Stimulated activated effector memory CD8-positive, alpha-beta T cell treated with anti-CD3 and anti-CD28 coated beads, Interleukin-12 subunit alpha, Interleukin-12 subunit beta, amount 100 ng/mL, for 72 hours (primary cell): Measurements from ENCODE around the gene AK9.

Experiments used
- ATAC-seq: fragments of 150-1000 bp; cut with Tn5 transposase; 2 replicates; pipeline ENCODE4 v1.10.0; 2021
- DNase-seq, 2 donors: peaks; one replicate each; pipeline ENCODE4 v3.0.0; 2021 to 2022; ENCODE audit warnings: low spot score in 2 of 2
- H3K27ac Mint-ChIP-seq: one replicate; pipeline ENCODE4 v1.8.0; 2022; ENCODE audit warnings: mild to moderate bottlenecking, mixed read lengths
- H3K36me3 Mint-ChIP-seq: one replicate; pipeline ENCODE4 v1.8.0; 2022; ENCODE audit warnings: mild to moderate bottlenecking, mixed read lengths
- H3K4me1 Mint-ChIP-seq: one replicate; pipeline ENCODE4 v1.8.0; 2022; ENCODE audit warnings: mixed read lengths
- H3K4me3 Mint-ChIP-seq: one replicate; pipeline ENCODE4 v1.8.0; 2022; ENCODE audit warnings: mild to moderate bottlenecking, mixed read lengths
- H3K9me3 Mint-ChIP-seq: one replicate; pipeline ENCODE4 v1.8.0; 2022; ENCODE audit warnings: mixed read lengths

The AK9 gene

GRCh38 chr6:109447878-109448555 lies 243.0 kb downstream of the AK9 start:
- Mint-ChIP-seq H3K9me3 (no peaks in the 10 kb centered on the region), H3K4me3 (no peak overlapping the region), H3K4me1 (peaks cover 46% of the 10 kb centered on the region), H3K36me3 (peaks cover 45% of the 10 kb centered on the region), H3K27ac (peak overlapping the region; percentile 87)
- no peak for ATAC-seq
- peak in 1 of 2 donors; percentile 48 for DNase-seq

DNA sequence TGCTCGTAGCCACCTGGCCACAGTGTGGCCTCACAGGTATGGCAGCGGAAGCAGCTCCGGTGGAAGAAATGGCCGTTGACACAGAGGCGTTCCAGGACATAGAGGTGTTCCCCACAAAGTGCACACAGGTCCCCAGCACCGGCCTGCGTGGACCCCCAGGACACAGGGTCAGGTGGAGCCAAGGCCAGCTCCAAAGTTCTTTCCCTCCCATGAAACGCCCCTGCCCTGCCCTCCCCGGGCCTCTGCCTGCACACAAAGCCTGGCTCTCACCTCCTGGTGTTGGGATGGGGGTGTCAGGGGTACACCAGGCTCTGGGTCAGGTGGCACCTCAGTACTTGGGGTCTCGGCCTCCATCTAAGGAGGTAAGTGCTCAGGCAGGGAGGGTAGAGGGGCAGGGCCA lies 243.9 kb downstream of the AK9 start:
- peak in 1 of 2 donors; percentile 45 for DNase-seq
- Mint-ChIP-seq H3K27ac (peak overlapping the region; percentile 87), H3K9me3 (no peaks in the 10 kb centered on the region), H3K4me3 (no peak overlapping the region), H3K36me3 (peaks cover 51% of the 10 kb centered on the region), H3K4me1 (peaks cover 55% of the 10 kb centered on the region)
- no peak for ATAC-seq

DNA sequence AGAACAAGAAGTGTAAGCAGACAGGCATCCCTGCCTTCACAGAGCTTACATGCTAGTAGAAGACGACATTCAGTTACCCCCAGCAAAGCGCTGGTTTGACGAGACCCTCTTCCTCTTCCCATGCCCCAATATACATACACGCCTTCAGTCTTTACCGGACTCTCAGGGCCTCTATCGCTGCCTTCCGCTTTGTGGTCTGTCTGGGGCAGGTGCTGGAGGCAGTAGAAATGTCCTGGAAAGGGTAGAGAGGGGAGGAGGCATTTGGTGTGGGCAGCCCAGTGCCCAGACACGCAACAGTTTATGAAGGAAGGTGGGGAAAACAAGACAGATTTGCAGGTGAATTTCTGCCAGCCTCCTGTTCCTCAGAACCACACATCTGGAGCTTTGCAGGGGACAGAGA lies 244.5 kb downstream of the AK9 start:
- peaks cover 60% of the 10 kb centered on the region for H3K4me1 Mint-ChIP-seq
- ATAC-seq = no peak
- peaks cover 54% of the 10 kb centered on the region for H3K36me3 Mint-ChIP-seq
- H3K4me3 Mint-ChIP-seq = no peak overlapping the region
- H3K9me3 Mint-ChIP-seq = no peaks in the 10 kb centered on the region
- DNase-seq = no peak
- H3K27ac Mint-ChIP-seq = peak overlapping the region; percentile 87

DNA sequence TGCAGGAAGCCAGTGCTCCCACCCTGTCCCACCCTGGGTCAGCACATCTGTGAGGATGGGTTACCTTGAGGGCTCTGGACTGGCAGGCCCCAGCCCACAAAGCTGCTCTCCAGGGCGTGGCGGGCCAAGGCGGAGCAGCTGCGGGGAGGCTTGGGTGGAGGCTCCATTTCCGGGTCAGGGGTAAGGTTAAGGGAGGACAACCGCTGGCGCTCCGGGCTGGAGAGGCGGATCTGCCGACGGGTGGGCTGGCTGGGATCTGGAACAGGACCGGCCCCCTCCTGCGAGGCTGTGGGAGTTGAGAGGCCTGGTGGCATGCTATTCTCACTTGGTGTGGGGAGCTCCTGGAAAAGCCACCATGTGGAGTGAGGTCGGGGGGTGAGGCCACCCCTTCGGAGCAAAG lies 244.9 kb downstream of the AK9 start:
- ATAC-seq (no peak), DNase-seq (peak in 1 of 2 donors; percentile 44)
- Mint-ChIP-seq H3K27ac (peak overlapping the region; percentile 87), H3K4me3 (no peak overlapping the region), H3K36me3 (peaks cover 55% of the 10 kb centered on the region), H3K9me3 (no peaks in the 10 kb centered on the region), H3K4me1 (peaks cover 65% of the 10 kb centered on the region)

GRCh38 chr6:109445382-109445781 lies 245.6 kb downstream of the AK9 start:
- no peaks in the 10 kb centered on the region for H3K9me3 Mint-ChIP-seq
- H3K27ac Mint-ChIP-seq = peak overlapping the region; percentile 87
- H3K36me3 Mint-ChIP-seq = peaks cover 53% of the 10 kb centered on the region
- ATAC-seq (no peak), DNase-seq (peak in 1 of 2 donors; percentile 46)
- H3K4me3 Mint-ChIP-seq = no peak overlapping the region
- H3K4me1 Mint-ChIP-seq = peaks cover 61% of the 10 kb centered on the region

DNA sequence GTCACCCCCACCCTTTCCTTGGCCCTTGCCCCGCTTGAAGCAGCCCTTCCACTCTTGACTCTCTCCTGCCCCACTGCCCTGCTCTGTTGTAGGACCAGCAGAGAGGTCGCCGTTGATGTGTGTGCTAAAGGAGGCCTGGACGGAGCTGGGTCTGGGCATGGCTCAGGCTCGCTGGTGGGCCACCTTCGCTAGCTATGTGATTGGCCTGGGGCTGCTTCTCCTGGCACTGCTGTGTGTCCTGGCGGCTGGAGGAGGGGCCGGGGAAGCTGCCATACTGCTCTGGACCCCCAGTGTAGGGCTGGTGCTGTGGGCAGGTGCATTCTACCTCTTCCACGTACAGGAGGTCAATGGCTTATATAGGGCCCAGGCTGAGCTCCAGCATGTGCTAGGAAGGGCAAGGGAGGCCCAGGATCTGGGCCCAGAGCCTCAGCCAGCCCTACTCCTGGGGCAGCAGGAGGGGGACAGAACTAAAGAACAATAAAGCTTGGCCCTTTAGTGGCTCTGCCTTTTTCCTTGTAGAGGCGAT lies 247.5 kb downstream of the AK9 start:
- no peak for ATAC-seq
- H3K36me3 Mint-ChIP-seq = peaks cover 43% of the 10 kb centered on the region
- peak in 1 of 2 donors; percentile 43 for DNase-seq
- H3K4me1 Mint-ChIP-seq = peaks cover 48% of the 10 kb centered on the region
- peak overlapping the region; percentile 92 for H3K27ac Mint-ChIP-seq
- no peak overlapping the region for H3K4me3 Mint-ChIP-seq
- no peaks in the 10 kb centered on the region for H3K9me3 Mint-ChIP-seq
